Subcutaneous adipose tissue (tissue), 4 donors: Measurements from ENCODE around the gene POC1A. TPM values are rescaled to one million over a fixed set of nuclear protein-coding genes. Genes with fewer than 3 reads are reported as not detected.

ENCODE experiments used
- CTCF ChIP-seq: fragments of 450-650 bp; IDR thresholded peaks from one replicate; pipeline ENCODE4 v1.5.1; 2016; ENCODE audit warnings: low read depth, mild to moderate bottlenecking, control low read depth, antibody characterized with exemption, moderate library complexity
- total RNA-seq, 4 donors: library from RNA; depleted of rRNA; stranded (reverse); fragments of >200 nt; gene quantifications; one replicate each; pipeline ENCODE4 v1.1.0, GENCODE V29; 2016

Gene POC1A
- total RNA-seq, 4 donors from 2014 or later: 0.38 to 2.4 (median 1.2) TPM

GRCh38 chr3:52030714-52031310 is 123.4 kb downstream of the POC1A start:
- TF ChIP-seq CTCF: no peak

- no peak for TF ChIP-seq CTCF
Observed at GRCh38 chr3:52029535-52029934, 124.7 kb downstream of the POC1A start.

GRCh38 chr3:52029053-52029452 is 125.2 kb downstream of the POC1A start:
- TF ChIP-seq CTCF: no peak

- no peak for TF ChIP-seq CTCF
Observed at GRCh38 chr3:52028572-52028971, 125.7 kb downstream of the POC1A start.

- no peak for TF ChIP-seq CTCF
Observed at GRCh38 chr3:52026041-52026440, 128.2 kb downstream of the POC1A start.

GRCh38 chr3:52025453-52025852 is 128.8 kb downstream of the POC1A start:
- no peak for TF ChIP-seq CTCF

Other genes with a start within 250 kb of the POC1A start
- gene RRP9, start 212.5 kb downstream of the POC1A start, total RNA-seq: 10 to 100 TPM in 2 of 4 donors, 1 to 10 TPM in 2; 8.1 to 18.1 (median 11.5) TPM
- gene PARP3, start 212.1 kb downstream of the POC1A start, total RNA-seq: 10 to 100 TPM; 13.4 to 39.0 (median 29.5) TPM
- under 1 TPM in 1 of 4 donors, not detected in 3; 0.94 TPM for gene GPR62, start 199.0 kb downstream of the POC1A start, total RNA-seq
- gene PCBP4, start 187.0 kb downstream of the POC1A start, total RNA-seq: 10 to 100 TPM; 10.8 to 39.9 (median 19.0) TPM
- gene ABHD14B, start 180.4 kb downstream of the POC1A start, total RNA-seq: 100 to 1,000 TPM in 1 of 4 donors, 10 to 100 TPM in 3; 46.0 to 122 (median 76.9) TPM
- 10 to 100 TPM; 15.3 to 37.7 (median 26.0) TPM for gene ABHD14A, start 179.4 kb downstream of the POC1A start, total RNA-seq
- gene ACY1, start 170.9 kb downstream of the POC1A start, total RNA-seq: 10 to 100 TPM; 24.5 to 60.3 (median 31.4) TPM
- 1,000 to 10,000 TPM; 1,093 to 1,919 (median 1,775) TPM for gene RPL29, start 158.5 kb downstream of the POC1A start, total RNA-seq
- 10 to 100 TPM in 2 of 4 donors, 1 to 10 TPM in 2; 5.9 to 15.6 (median 9.7) TPM for gene DUSP7, start 97.9 kb downstream of the POC1A start, total RNA-seq
- gene ALAS1, start 43.7 kb upstream of the POC1A start, total RNA-seq: 10 to 100 TPM; 25.8 to 44.3 (median 39.0) TPM
- gene TLR9, start 71.2 kb upstream of the POC1A start, total RNA-seq: not detected
- 100 to 1,000 TPM in 3 of 4 donors, 10 to 100 TPM in 1; 50.4 to 129 (median 122) TPM for gene TWF2, start 84.7 kb upstream of the POC1A start, total RNA-seq
- gene PPM1M, start 91.3 kb upstream of the POC1A start, total RNA-seq: 10 to 100 TPM; 13.0 to 44.7 (median 35.3) TPM
- gene WDR82, start 124.2 kb upstream of the POC1A start, total RNA-seq: 10 to 100 TPM; 48.3 to 56.5 (median 51.6) TPM
- gene GLYCTK, start 133.4 kb upstream of the POC1A start, total RNA-seq: 10 to 100 TPM in 3 of 4 donors, 1 to 10 TPM in 1; 7.2 to 72.0 (median 38.9) TPM
- 10 to 100 TPM in 3 of 4 donors, 1 to 10 TPM in 1; 9.5 to 30.3 (median 14.6) TPM for gene DNAH1, start 161.9 kb upstream of the POC1A start, total RNA-seq